Stimulated activated effector memory CD8-positive, alpha-beta T cell treated with anti-CD3 and anti-CD28 coated beads, Interleukin-12 subunit alpha, Interleukin-12 subunit beta, amount 100 ng/mL, for 72 hours (primary cell): ENCODE measurements around the gene GTPBP4.

ENCODE experiments used
- ATAC-seq: fragments of 150-1000 bp; cut with Tn5 transposase; 2 replicates; pipeline ENCODE4 v1.10.0; 2021
- DNase-seq, 2 donors: peaks; one replicate each; pipeline ENCODE4 v3.0.0; 2021 to 2022; ENCODE audit warnings: low spot score in 2 of 2
- H3K27ac Mint-ChIP-seq: one replicate; pipeline ENCODE4 v1.8.0; 2022; ENCODE audit warnings: mild to moderate bottlenecking, mixed read lengths
- H3K36me3 Mint-ChIP-seq: one replicate; pipeline ENCODE4 v1.8.0; 2022; ENCODE audit warnings: mild to moderate bottlenecking, mixed read lengths
- H3K4me1 Mint-ChIP-seq: one replicate; pipeline ENCODE4 v1.8.0; 2022; ENCODE audit warnings: mixed read lengths
- H3K4me3 Mint-ChIP-seq: one replicate; pipeline ENCODE4 v1.8.0; 2022; ENCODE audit warnings: mild to moderate bottlenecking, mixed read lengths
- H3K9me3 Mint-ChIP-seq: one replicate; pipeline ENCODE4 v1.8.0; 2022; ENCODE audit warnings: mixed read lengths

The GTPBP4 gene

GRCh38 chr10:987870-988666, at the start of gene GTPBP4:
GTPBP4 (plus strand) TSS chr10:988434; CDS start chr10:988480, 46 bp downstream.
- H3K4me1 Mint-ChIP-seq, result peaks cover 31% of the 10 kb centered on the region
- ATAC-seq (peak; percentile 99), DNase-seq (peak; percentile 85 to 95)
- peaks cover 51% of the 10 kb centered on the region for H3K36me3 Mint-ChIP-seq
- peak within 1 kb of the TSS; percentile 95 for H3K27ac Mint-ChIP-seq
- H3K9me3 Mint-ChIP-seq, result no peaks in the 10 kb centered on the region
- peak within 1 kb of the TSS; percentile 94 for H3K4me3 Mint-ChIP-seq

DNA sequence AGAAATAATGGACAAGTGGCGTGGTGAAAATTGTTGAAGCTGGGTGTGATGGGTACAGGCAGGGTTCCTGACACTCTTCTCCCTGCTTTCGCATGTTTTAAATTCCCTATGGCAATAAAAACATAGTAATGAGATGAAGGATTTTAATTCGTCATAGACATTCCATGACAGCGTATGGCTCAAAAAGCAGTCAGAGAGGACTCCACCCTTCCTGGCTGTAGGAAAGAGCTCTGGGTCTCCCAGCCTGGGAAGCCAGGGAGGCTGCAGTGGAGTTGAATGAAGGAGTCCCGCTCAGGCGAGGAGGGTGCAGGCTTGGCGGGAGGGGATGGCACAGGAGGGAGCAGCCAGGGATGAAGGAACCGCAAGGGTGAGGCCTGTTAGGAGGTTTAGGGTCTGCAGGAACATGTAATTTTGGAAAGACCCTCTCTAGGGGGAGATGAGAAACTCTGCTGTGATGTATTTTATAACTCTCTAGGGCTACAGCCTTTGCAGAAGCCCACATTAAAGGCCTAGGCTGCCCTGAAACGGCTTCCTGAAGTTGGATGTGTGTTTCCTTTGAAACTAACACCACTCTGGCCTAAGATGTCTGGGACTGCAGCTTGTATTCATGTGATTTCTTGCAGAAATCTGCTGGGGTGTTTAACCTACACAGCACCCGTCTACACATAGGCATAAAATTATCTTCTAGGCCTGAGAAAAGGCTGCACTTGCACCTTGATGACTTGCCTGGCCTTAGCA, 49.1 kb upstream of the GTPBP4 start:
- ATAC-seq (no peak), DNase-seq (no peak)
- Mint-ChIP-seq H3K4me1 (no peaks in the 10 kb centered on the region), H3K27ac (peak overlapping the region; percentile 5), H3K36me3 (no peaks in the 10 kb centered on the region), H3K9me3 (no peaks in the 10 kb centered on the region), H3K4me3 (no peak overlapping the region)

DNA sequence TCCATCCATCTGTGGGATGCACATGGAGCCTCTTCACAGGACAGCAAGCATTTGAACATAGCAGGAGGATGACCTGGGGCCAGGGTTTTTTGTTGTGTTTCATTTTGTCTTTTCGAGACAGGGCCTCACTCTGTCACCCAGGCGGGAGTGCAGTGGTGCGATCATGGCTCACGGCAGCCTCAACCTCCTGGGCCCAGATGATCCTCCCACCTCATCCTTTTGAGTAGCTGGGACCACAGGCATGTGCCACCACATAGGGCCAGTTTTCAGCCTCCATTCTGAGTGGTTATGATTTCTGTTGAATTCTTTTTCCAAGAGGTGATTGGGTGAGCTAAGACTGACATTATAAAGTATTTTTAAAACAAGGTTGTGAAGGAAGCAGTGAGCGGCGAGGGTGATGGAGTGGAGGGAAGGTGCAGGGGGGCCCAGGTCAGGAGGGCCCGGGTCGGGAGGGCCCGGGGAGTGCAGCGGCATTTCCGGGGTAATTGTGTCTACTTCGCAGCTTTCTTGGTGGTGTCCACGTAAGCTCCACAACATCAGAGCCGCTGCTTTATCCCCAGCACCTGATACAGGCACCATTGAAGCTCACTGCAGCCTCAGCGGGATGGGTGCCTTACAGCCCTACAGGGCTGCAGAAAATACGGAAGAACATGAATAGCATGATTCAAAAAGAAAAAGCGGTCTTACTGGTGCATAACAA, 44.8 kb upstream of the GTPBP4 start:
- no peaks in the 10 kb centered on the region for H3K4me1 Mint-ChIP-seq
- ATAC-seq, result no peak
- H3K27ac Mint-ChIP-seq, result no peak overlapping the region

DNA sequence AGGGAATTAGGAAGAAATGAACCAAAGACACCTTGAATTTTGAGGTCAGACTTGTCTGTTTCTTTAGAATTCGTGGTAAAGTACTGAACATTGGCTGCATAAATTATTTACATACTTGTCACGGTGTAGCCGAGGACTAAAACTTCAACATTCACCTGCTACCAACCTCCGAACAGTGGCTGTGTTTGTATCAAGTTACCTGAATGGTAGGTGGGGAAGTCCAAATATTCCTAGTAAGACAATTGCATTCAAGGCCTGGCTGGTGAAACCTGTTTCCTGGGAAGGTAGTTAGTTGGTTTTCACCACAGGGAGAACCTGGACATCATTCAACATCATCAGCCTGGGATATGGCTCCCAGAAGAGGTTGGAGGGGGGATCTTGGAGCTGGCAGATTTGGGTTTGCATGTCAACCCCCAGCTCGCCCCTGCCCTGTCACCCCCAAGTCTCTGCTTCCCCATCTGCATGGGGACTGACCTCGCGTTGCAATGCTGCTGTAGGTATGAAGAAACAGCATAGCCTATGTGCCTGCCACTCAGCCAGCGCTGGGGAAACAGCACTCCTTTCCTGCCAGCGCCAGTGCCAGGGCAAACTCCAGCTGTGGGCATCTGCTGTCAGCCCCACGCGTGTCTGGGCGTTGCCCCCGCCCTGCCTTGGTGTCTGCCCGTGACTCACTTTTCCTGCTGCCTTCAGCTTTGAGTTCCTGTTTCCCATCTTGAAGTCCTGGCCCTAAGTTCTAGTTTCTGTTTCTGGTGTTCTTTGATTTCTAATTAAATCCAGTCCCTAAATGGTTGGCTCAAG, 44.0 kb upstream of the GTPBP4 start:
- H3K36me3 Mint-ChIP-seq, result no peaks in the 10 kb centered on the region
- H3K4me1 Mint-ChIP-seq, result no peaks in the 10 kb centered on the region
- H3K4me3 Mint-ChIP-seq, result no peak overlapping the region
- no peak overlapping the region for H3K27ac Mint-ChIP-seq
- ATAC-seq (no peak), DNase-seq (no peak)
- no peaks in the 10 kb centered on the region for H3K9me3 Mint-ChIP-seq

More for the DNA sequence above, 44.8 kb upstream of the GTPBP4 start:
- Mint-ChIP-seq H3K9me3 (no peaks in the 10 kb centered on the region), H3K4me3 (no peak overlapping the region), H3K36me3 (no peaks in the 10 kb centered on the region)
- no peak for DNase-seq

GRCh38 chr10:945778-946177, 42.5 kb upstream of the GTPBP4 start:
- H3K4me3 Mint-ChIP-seq, result no peak overlapping the region
- ATAC-seq, result no peak
- H3K9me3 Mint-ChIP-seq, result no peaks in the 10 kb centered on the region
- no peak for DNase-seq
- H3K4me1 Mint-ChIP-seq, result no peaks in the 10 kb centered on the region
- H3K36me3 Mint-ChIP-seq, result no peaks in the 10 kb centered on the region
- no peak overlapping the region for H3K27ac Mint-ChIP-seq

GRCh38 chr10:947051-947450, 41.2 kb upstream of the GTPBP4 start:
- DNase-seq, result no peak
- no peaks in the 10 kb centered on the region for H3K4me1 Mint-ChIP-seq
- no peak overlapping the region for H3K4me3 Mint-ChIP-seq
- H3K27ac Mint-ChIP-seq, result no peak overlapping the region
- H3K36me3 Mint-ChIP-seq, result no peaks in the 10 kb centered on the region
- no peak for ATAC-seq
- H3K9me3 Mint-ChIP-seq, result no peaks in the 10 kb centered on the region

DNA sequence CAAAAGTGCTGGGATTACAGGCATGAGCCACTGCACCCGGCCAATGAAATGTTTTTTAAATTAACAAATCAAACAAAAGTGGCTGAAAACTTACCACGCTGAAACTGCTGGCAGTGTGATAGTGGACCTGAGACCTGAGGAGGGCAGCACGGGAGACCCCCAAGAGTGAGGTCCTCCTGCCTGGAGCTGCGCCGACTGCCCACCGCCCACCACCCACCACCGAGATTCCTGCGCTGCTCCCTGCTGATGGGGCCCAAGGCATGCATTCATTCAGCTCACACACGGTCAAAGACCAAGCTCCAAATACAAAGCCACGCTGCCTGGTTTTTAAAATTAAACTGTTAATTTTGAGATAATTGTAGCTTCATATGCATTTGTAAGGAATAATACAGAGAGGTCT, 40.4 kb upstream of the GTPBP4 start:
- DNase-seq, result no peak
- no peak for ATAC-seq
- no peaks in the 10 kb centered on the region for H3K9me3 Mint-ChIP-seq
- H3K4me1 Mint-ChIP-seq, result no peaks in the 10 kb centered on the region
- H3K4me3 Mint-ChIP-seq, result no peak overlapping the region
- H3K36me3 Mint-ChIP-seq, result no peaks in the 10 kb centered on the region
- H3K27ac Mint-ChIP-seq, result no peak overlapping the region

GRCh38 chr10:948347-948746, 39.9 kb upstream of the GTPBP4 start:
- Mint-ChIP-seq H3K9me3 (no peaks in the 10 kb centered on the region), H3K27ac (no peak overlapping the region), H3K4me3 (no peak overlapping the region), H3K36me3 (no peaks in the 10 kb centered on the region), H3K4me1 (no peaks in the 10 kb centered on the region)
- no peak for DNase-seq
- no peak for ATAC-seq

DNA sequence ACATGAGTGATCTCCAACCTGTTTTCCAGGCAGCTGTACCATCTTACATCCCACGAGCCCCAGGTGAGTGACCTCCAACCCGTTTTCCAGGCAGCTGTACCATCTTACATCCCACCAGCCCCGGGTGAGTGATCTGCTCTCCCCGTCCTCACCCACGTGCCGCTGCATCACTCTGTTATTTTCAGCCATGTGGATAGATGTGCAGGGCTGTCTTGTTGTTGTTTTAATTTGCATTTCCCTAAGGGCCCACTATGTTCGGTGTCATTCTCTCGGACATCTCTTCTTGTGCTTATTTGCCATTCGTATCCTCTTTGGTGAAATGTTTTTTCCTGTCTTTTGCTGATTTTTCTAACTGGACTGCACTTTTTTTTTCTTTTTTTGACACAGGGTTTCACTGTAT, 38.8 kb upstream of the GTPBP4 start:
- H3K9me3 Mint-ChIP-seq, result no peaks in the 10 kb centered on the region
- H3K4me1 Mint-ChIP-seq, result no peaks in the 10 kb centered on the region
- no peak overlapping the region for H3K27ac Mint-ChIP-seq
- ATAC-seq (no peak), DNase-seq (no peak)
- no peak overlapping the region for H3K4me3 Mint-ChIP-seq
- H3K36me3 Mint-ChIP-seq, result no peaks in the 10 kb centered on the region

DNA sequence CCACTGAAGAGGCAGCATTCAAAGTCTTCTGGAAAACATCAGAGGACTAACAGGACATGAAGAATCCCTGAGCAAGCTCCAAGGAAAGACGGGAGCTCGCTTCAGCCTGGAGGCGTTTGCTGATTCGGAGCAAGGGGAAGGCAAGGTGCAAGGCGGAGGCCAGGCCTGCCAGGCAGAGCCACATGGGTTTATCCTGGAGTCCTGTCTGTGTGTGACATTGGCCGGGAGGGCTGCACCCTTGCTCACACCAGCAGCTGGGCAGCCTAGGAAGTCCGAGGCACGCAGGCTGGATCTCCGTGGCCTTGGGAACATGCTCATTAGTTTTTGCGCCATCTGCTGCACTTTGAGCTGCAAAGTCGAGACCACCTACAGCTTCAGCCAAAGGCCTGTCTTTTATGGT, 34.4 kb upstream of the GTPBP4 start:
- no peaks in the 10 kb centered on the region for H3K9me3 Mint-ChIP-seq
- no peaks in the 10 kb centered on the region for H3K36me3 Mint-ChIP-seq

DNA sequence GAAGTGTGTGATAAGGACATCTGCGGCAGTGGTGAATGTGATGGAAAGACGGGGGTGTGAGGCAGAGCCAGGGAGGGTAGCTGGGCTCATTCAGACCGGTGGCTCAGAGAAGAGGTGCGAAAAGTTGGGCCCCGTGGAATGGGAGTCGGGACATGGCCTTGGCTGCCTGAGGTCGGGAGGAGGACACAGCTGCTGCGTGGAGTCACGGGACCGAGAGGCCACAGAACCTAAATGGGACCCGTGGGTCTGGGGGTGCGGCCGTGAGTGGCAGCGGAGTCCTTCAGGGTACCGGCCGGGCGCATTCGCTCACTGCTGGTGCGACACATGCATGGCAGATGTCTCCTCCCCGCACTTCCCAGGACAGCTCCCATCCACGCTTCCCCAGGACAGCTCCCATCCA, 33.8 kb upstream of the GTPBP4 start:
- Mint-ChIP-seq H3K27ac (no peak overlapping the region), H3K4me3 (no peak overlapping the region), H3K4me1 (no peaks in the 10 kb centered on the region), H3K9me3 (no peaks in the 10 kb centered on the region), H3K36me3 (no peaks in the 10 kb centered on the region)
- ATAC-seq (no peak), DNase-seq (no peak)

More for the DNA sequence above, 34.4 kb upstream of the GTPBP4 start:
- no peaks in the 10 kb centered on the region for H3K4me1 Mint-ChIP-seq
- peak; percentile 31 for ATAC-seq
- no peak overlapping the region for H3K27ac Mint-ChIP-seq
- no peak overlapping the region for H3K4me3 Mint-ChIP-seq
- no peak for DNase-seq

DNA sequence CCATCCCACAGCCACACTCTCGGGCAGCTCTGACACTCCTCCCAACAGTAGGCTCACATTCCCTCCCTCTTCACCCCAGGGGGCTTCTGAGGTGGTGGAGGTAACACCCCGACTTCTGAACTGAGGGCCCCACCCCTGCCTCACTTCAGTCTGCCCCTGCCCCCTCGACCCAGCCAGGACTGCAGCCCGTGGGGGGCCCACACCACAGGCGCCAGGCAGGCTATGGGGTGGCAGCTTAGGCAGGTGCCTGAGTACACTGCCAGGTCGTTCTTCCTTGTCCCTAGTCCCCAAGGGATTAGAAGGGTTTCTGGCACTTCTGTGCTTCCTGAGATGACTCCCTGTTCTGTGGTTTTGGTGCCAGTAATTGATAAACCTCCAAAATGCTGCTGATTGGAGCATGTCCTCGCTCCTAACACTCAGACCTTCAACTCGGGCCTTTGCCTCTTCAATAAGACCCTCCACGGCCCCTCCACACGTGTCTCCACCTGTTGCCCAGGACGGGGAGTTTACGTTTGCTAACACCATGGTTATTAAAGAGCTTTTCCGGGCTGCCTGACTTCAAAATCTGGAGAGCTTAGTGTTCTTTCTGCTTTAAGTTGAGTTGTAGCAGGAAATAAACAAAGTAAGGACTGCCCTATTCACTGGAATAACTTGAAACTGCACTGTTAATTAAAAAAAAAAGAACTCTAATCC, 33.0 kb upstream of the GTPBP4 start:
- ATAC-seq (peak; percentile 28), DNase-seq (no peak)
- Mint-ChIP-seq H3K36me3 (no peaks in the 10 kb centered on the region), H3K4me1 (no peaks in the 10 kb centered on the region), H3K4me3 (no peak overlapping the region), H3K27ac (no peak overlapping the region), H3K9me3 (no peaks in the 10 kb centered on the region)

DNA sequence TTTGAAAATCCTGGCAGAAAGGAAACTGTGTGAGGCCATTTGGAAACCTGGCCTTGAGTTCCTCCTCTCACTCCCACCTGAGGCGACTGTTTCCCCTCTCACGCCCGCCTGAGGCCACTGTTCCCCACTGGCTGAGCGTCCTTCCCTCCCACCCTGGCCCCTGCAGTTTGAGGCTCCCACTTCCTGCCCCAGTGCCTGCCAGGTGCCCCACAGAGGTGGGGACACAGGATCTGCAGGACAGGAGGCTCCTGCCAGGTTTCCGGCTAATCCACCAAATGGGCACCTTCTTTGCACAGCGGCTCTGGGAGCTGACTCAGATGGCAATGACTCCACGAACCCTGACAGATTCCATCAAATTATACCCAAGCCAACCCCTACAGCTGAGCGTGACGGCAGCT, 32.4 kb upstream of the GTPBP4 start:
- H3K27ac Mint-ChIP-seq, result no peak overlapping the region
- no peaks in the 10 kb centered on the region for H3K36me3 Mint-ChIP-seq
- H3K4me1 Mint-ChIP-seq, result no peaks in the 10 kb centered on the region
- no peaks in the 10 kb centered on the region for H3K9me3 Mint-ChIP-seq
- ATAC-seq, result no peak
- H3K4me3 Mint-ChIP-seq, result no peak overlapping the region
- no peak for DNase-seq

- H3K4me1 Mint-ChIP-seq, result no peaks in the 10 kb centered on the region
- ATAC-seq (peak; percentile 16), DNase-seq (no peak)
- no peak overlapping the region for H3K4me3 Mint-ChIP-seq
- no peak overlapping the region for H3K27ac Mint-ChIP-seq
- H3K9me3 Mint-ChIP-seq, result no peaks in the 10 kb centered on the region
- H3K36me3 Mint-ChIP-seq, result no peaks in the 10 kb centered on the region
Measured at GRCh38 chr10:958106-958505, 30.1 kb upstream of the GTPBP4 start.
